ENCODE results near the gene ROPN1L.
A peak's percentile ranks its signal among the peaks of the same experiment; 100 is the strongest.
"Not testable (repeated sequence)": the region's sequence is repeated elsewhere in the genome, so short reads cannot be mapped to it uniquely, and the experiment has no call there.

The ROPN1L gene

DNA sequence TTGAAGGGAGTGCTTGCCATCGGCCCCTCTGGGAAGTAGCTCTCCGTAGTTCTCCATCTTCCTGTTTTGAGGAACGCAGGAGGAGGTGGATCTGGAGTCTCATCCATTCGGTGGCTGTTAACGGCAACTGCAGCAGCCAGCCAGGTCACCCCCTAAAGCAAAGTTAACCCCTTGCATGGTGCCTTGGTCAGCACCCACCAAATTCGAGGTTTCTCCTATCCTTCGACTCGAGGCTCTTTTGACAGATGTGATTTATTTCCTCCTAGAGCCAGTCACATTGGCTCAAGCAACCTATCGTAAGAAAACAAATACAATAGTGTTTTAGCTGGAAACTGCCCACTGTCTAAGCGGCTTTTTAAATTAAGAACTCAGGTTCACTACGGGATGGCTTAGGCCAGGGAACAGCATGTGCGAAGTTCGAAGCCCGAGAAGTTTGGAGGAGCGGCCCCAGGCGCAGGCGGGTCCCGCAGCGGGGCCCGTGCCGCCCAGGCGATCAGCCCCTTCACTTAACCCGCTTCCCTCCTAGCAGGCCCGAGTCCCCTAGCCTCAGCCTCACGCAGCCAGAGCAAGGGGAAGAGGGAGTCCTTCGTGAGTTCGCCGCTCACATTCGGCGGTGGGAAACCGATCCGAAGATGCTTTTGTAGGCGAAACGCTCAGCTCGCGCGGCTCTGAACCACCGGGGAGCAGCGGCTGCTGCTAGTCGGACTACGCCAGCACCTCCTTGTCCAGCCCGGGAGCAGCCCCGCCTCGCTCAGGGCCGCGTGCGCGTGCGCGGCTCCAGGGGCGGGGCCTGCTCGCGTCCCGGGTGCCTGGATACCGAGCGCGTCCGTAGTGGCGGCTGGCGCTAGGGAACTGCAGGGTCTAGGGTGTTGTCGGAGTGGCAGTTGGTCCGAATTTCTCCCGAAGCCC lies at the start of gene ROPN1L:
Gene ROPN1L (plus strand): TSS at position 797 of the 909 bp plus-strand sequence. CDS start 289 bp downstream, outside the sequence.
- DNase-seq = peak; percentile 80

DNA sequence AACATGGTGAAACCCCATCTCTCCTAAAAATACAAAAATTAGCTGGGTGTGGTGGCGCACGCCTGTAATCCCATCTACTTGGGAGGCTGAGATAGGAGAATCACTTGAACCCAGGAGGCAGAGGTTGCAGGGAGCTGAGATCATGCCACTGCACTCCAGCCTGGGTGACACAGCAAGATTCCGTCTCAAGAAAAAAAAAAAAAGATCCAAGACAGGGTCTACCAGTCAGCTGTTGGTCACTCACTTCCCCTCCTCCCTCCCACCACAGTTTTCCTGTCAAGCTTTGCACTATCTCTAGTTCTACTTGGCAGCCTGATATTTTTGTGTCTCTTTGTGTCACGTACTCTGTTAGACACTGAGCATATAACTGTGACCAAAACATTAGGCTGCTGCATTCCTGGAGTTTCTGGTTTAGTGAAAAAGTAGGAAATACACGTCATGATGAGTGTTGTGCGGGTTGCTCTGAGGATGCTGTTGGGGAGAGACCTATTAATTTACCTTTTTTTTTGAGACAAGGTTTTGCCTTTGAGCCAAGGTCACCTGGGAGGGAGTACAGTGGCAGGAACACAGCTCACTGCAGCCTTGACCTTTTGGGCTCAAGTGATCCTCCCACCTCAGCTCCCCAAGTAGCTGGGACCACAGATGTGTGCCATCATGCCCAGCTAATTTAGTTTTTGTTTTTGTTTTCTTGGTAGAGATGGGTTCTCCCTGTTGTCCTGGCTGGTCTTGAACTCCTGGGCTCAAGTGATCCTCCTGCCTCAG lies 48.9 kb upstream of the ROPN1L start:
- DNase-seq = not testable (repeated sequence)

DNA sequence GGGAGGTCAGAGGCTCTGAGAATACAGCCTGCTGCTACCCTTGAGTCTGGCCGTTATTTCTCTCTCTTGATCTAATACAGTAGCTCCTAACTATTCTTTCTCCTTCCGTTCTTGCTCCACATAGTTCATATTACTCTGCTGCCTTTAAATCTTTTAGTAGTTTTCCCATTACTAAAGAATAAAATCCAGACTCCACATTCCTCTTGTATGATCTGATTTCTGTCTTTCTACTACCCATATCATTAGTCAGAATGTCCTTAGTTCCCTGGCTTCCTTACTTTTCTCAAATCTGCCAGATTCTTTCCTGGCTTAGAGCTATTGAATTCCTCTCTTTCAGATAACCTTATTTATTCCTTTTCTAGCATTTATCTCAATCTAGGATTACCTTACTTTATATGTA lies 48.2 kb upstream of the ROPN1L start:
- no peak for DNase-seq

DNA sequence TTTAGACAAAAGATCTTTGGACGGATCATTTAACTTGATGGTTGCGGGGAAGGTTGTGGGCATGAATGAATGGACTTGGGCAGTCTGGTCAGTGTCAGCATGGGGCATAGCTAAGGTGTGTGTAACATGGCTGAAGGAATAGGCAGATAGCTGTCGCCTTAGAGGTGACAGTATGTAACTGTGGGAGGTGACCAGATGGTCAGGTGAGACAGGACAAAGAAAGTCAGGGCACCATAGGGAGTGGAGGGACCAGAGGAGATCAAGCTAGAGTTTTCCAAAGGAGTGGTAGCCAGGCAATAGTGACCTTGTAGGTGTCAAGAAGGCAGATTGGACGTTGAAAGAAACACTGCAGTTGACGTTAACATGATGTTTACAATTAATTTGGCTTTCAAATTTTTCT lies 45.1 kb upstream of the ROPN1L start:
- no peak for DNase-seq

DNA sequence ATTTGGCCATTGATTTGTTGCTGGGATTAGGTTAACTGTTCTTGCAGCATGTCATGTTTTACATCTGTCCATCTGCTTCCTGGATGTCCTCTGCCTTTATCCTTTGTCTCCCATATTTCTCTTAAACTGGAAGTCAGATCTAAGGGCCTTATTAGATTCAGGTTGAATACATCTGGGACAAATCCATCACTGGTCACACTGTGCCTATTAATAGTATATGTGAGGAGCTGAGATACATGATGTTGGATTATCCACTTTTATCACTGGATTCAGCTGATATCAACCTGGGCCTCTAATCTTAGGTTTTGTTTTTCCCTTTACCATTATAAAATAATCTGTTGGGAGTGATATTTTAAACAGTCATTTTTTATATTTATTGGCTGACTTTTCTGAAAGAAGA lies 41.8 kb upstream of the ROPN1L start:
- no peak for DNase-seq

DNA sequence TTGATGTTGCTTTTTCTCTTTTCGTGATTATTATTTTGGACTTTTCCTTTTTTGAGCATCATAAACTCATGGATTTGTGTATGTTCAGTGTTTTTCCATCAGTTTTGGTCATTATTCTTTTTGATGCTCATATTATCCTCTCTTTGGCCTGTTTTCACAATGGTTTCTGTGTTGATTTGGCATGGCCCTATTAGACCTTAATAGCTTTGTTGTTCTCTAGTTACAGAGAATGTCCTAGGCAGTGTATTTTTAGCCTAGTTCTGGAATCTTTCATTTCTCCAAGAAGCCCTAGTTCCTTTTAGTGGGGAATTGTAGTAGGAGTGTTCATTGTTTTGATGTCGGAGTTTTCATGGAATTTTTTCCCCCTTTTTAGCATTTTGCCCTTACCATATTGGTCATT lies 41.3 kb upstream of the ROPN1L start:
- no peak for DNase-seq

DNA sequence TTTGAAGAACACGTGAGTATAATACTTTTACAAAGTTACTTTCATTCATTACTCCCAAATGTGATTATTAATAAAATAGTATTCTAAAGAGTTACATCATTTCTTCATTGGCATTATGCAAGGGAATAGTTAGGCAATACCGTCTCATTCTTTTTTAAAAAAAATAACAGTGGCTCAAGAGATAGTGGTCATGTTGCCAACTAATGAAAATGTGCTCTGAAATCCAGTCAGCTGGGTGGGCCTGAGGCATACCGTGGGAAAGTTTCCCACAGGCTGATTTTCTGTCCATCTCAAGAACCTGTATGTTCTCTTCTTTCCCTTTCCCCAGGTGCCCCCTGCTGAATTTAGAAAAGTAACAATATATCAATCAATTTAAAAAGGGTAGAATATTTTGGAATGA lies 40.8 kb upstream of the ROPN1L start:
- DNase-seq = no peak

DNA sequence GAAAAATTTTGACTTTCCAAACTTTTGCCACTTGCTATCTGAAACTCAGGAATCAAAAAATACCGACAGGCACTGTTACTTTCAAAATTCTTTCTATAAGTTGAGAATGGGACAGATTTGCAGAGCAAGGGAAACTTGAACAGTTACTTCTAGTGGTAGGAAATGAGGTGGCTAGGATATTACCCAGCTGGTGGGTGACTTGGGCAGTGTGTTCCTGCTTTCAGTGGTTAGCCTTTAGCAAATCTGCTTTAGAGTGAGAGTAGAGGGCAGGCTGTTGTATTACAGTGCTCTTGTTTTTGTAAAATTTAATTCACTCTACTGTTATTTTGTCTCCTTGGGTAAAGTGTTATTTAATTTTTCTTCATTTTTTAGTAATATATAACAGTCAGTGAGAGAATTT lies 40.2 kb upstream of the ROPN1L start:
- no peak for DNase-seq

DNA sequence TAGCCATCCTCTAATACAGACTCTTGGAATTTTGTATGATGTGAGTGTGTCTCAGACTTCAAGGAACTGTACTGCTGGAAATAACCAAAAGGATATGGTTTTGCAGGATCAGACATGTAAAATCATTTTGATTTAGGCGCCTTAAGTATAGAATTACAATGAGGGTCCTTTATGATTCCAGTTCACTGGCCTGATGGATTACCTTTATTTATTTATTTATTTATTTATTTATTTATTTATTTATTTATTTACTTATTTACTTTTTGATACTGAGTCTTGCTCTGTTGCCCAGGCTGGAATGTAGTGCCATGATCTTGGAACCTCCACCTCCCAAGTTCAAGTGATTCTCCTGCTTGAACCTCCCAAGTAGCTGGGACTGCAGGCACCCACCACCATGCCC lies 37.9 kb upstream of the ROPN1L start:
- DNase-seq = no peak

DNA sequence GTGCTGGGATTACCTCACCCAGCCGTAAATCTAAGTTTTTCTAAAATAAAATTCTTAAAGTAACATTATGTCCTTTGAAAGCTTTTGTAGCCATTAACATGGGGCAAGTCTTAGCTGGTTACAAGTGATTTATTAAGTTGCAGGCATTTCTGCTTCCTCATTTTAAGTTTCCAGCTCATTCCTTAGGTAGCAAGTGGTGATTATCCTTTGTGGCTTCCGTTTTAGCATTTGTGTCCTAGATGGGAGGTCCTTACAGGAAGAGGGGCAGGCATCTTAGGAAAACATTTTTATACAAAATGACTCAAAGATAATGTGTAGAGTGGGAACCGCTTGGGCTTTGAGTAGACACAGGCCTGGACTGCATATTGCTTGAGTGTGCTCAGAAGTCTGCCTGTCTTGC lies 35.0 kb upstream of the ROPN1L start:
- no peak for DNase-seq

DNA sequence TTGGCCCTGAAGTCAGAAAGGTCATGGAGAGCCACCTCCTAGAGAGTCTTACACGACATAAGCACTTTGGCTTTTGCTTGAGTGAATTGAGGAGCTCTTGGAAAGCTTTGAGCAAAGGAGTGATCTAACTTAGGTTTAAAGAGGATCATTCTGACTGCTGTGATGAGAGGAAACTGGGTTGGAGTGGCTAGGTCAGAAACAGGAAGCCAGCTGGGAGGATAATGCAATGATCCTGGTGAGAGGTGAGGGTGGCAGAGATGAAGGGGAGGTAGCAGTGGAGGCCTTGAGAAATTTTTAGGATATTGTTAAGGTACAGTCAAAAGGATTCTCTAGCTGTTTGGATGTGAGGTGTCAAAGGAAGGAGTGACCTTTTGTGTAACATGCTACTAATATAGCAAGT lies 32.2 kb upstream of the ROPN1L start:
- no peak for DNase-seq

DNA sequence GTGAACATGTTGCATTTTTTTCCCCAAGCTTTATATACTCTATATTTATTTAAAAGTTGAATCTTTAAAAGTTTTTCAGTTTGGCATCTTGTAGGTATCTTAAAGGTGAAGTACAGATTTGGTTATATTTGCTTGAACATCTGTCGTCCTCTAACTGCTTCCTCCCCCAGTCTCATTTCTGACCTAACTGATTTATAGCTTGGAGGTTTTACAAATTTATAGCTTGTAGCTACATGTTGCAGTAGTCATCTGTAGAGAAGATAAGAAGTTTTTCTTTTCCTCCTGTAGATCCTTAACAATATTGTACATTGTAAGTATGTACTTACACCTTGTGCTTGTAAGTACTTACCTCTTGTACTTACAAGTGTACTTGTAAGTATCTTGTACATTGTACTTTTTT lies 31.0 kb upstream of the ROPN1L start:
- DNase-seq = no peak

DNA sequence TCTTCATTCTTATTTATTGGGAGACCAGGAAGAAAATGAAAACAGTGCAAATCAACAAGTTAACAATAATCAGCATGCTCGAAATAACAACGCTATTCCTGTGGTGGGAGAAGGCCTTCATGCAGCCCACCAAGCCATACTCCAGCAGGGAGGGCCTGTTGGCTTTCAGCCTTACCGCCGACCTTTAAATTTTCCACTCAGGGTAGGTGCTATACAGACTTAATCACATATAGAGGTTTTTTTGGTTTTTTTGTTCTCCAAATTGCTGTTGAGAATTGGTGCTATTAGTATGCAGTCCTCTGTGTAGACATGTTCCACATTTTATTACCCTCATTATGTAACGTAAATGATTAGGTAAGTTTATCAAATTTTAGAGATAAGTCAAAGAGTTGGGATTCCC lies 30.3 kb upstream of the ROPN1L start:
- no peak for DNase-seq

DNA sequence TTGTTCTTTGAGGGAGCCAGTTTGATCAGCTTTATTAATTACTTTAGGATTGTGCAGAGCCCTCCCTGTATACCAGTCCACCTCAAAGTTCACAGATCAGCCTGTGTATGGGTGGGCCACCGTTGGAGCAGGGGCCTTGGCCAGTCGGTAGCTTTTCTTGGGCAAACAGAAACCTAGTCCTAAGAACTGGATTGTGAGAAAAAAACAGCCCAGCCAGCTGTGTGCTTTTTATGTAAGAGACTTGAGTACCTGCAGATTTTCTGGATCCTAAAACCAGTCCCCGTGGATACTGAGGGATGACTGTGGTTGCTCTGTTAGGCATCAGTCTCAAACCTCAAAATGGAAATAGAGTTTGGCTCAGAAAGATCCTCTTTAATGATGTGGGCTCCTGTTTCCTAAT lies 24.8 kb upstream of the ROPN1L start:
- no peak for DNase-seq

DNA sequence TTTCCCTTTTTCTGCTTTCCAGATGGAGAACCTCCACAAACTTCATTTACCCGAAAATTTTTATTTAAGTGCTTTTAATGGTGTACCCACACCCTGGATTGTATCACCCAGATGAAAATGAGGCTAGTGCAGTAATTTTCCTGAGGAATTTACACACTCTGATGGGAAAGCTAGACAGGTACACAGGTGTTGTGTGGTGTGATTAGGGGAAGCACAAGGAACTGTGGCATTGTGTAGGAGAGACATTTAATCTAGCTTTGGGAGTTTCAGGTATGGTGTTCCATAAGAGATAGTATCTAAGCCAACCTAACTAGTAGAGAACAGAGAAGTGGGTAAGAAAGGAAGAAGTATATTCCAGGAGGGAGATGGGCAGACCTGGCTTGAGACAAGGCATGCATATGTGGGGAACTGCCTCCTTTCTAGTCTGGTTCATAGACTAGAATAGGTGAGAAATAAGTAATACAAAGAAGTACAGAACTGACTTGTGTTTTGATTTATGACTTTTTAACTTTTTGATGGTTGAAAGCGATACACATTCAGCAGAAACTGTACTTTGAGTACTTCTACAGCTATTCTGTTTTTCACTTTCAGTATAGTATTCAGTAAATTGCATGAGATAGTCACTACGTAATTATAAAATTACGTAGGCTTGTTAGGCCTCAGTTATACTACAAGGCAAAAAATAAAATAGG lies 22.9 kb upstream of the ROPN1L start:
- no peak for DNase-seq

DNA sequence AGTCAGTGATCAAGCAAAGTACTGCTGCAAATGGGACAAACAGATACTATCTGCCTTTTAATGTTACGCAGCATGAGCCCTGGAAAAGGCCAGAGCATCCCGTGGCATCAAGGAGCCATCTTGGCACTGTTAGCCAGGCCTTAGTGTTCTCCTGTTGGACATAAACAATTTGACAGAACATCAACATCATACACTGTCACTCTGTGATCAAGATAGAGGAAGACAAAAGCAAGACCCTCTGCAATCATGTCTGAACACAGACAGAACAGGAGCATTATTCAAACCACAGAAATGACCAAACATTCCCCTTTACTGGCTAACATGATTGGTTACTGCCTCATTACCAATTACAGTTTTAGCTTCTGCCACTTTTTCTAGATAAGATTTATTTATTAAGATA lies 21.2 kb upstream of the ROPN1L start:
- no peak for DNase-seq

DNA sequence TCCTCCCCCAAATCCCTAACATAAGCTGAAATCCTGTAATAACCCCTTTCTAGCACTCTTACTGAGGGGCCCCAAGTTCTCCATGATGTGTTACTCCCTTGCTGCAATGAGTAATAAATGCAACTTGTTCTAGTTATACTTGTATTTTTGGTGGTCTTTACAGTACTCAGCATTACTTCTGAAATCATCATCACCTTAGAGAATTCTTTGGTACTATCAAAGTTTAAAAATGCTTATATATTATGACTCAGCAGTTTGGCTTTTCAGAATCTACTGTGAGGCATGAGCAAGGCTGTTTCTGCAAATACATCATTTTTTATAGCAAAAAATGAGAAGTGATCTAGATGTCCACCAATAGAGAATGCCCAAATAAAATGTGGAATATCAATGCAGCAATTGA lies 20.7 kb upstream of the ROPN1L start:
- no peak for DNase-seq

DNA sequence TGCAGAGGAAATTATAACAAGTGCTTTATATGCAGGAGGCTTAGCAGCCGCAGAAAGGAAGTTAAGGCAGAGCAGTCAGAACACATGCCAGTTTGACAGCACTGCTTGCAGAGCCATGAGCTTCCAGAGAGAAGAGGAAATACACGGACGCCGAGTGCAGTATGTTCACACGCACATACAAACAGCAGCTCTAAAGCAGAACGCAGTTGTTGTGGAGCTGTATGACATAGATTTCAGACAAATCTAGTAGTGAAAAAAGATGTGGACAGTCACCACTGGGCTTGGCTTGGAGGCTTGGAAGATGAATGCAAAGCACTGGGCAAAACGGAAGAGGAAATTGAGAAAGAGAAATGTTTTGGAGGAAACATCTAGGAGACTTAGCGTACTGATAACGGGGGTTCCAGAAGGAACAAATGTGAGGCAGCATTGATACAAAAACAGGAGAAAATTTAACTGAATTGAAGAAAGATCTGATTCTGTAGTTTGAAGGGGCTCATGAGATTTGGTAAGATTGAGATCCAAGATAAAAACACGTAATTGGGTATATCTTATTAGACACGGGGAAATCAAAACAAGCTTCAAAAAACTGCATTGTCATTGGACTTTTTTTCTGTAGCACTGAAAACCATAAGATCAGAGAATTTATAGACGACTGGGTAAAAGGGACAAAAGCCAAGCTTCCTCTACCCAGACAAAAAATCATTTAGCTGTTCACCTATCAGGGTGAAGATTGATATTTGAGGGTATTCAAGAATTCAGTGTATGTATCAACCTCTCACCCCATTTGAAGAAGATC lies 19.6 kb upstream of the ROPN1L start:
- no peak for DNase-seq

DNA sequence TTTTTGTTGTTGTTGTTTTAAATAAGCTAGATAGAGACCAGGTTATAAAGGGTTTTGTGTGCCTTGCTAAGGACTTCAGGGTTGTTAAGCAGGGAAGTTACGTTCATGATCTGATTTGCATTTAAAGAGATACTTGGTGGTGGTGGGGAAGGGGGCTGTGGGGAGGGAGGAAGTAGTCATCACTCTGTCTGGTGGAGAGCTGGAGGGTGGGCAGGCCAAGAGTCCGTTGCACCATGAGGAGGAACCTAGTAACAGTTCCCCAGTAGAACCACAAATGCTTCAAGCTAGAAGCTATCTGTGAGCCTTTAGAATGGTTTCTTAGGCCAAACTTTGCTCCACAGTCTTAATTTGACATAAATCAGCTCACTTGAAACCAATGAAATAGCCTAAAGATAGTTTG lies 18.7 kb upstream of the ROPN1L start:
- no peak for DNase-seq

DNA sequence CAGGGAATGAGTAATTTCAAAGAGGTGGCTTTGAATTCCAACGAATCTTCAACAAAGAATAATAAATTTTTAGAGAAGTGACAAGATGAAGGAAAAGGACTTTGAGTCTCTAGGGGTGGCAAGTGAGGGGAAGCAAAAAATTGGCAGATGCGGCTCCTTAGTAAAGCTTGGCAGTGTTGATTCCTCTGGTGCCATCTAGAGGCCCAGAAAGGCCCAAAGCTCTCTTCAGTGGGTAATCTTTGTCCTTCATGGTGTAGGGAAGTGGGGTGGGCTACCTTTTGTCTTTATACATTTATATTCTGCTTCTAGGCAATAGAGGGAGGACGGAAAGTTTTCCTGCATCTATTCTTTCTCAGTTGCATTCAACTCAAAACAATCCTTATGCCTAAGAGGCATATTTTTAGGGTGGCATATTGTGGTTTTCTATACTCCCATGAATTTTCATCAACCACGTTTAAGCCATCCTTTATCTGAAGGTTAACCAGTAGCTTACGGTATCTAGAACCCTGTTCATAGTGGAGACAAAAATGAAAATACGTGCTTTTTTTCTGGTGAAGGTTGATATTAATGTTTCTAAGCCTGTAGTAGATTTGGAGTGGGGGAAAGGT lies 17.5 kb upstream of the ROPN1L start:
- DNase-seq = peak; percentile 12

DNA sequence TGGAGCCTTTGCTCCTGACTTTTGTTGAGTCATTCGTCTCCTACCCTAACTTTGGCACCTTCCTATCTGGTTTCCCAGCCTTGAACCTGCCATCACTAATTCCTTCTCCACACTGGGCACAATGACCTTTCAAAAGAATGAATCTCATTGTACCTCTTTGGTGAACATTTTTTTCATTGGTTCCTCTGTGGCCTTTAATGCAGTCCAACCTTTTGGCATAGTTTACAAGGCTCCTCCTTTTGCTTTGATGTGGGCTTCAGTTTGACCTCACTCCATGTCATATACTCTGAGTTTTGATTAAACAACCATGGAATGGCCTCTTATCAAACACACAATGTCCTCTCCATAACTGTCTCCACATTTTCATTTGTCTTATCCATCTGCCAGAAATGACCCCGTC lies 14.5 kb upstream of the ROPN1L start:
- no peak for DNase-seq

DNA sequence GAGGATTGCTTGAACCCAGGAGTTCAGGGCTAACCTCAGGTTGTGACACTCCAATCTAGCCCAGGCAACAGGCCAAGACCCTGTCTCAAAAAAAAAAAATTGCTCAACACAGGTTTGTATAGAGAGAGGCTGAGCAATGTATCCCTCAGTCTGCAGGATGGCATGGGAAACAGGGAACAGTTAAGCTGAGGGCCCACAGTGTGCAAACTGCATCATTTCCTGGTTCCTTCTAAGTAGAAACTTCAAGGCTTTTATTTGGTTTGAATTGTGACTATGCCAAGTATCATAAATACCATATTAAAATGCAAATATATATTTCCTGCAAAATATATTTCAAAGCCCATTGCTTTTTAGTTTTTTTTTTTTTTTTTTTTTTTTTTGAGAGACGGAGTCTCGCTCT lies 13.7 kb upstream of the ROPN1L start:
- DNase-seq = no peak

Data from DMS 273 treated with DMSO at 0.1 percent for 48 hours (cell line).